Stimulated activated CD4-positive, alpha-beta T cell treated with anti-CD3 and anti-CD28 coated beads, TNF-alpha, amount 100 ng/mL, for 48 hours (primary cell): ENCODE results near the gene YIPF1.

Experiments used
- DNase-seq, 3 donors: peaks; one replicate each; pipeline ENCODE4 v3.0.0-alpha.2; 2020; ENCODE audit warnings: low read depth in 3 of 3

Gene YIPF1

GRCh38 chr1:53889304-53890298 lies at the start of gene YIPF1:
YIPF1 (minus strand) TSS chr1:53889797; CDS start chr1:53888937, 860 bp downstream.
- DNase-seq, result peak; percentile 69 to 77 (median 75)

DNA sequence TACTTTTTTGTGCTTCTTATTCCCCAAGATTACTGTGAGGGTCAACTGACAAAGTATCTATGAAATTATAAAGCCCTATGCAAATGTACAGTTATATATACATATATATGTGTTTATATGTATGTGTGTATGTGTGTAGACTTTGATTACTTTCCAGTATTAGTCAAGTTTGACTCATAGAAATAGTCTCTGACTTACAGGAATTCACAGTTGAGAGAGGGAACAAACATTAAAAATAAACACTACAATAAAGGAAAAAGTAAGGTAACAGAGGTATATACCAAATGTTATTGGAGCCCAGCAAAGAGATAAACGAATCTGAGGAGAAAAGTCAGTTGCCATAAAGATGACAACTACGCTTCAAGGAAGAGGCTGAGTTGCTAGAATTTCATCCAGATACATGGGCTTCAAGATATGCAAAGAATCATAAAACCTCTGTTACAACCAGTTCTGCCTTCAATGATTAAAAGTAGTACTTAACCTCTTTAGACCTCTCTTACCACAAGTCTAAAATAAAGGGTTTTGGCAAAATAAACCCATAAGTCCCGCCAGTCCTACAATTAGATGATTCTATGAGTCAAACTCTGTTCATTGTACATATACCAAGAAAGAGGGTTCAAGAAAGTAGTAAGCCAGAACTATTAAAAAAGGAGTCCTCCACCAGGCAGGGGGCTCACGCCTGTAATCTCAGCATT lies 48.7 kb upstream of the YIPF1 start:
- DNase-seq, result no peak

DNA sequence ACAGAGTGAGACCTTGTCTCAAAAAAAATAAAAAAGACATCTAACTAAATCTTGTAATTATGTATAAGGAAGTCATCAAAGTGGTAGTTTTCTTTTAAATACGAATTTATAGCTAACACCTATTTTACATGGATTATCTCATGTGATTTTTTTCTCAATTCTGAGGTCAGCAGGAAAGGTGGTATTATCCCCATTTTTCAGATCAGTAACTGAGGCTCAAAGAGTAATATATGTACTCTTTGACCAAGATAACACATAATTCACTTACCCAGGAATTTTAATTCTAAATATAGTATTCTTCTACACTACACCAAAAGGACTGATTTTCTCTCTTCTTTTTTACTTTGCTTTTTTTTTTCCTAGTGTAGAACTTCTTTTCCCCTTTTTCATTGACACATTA lies 46.8 kb upstream of the YIPF1 start:
- DNase-seq, result no peak

- no peak for DNase-seq
Measured at GRCh38 chr1:53934170-53934765, 44.7 kb upstream of the YIPF1 start.

- DNase-seq, result no peak
Measured at GRCh38 chr1:53931523-53931922, 41.9 kb upstream of the YIPF1 start.

DNA sequence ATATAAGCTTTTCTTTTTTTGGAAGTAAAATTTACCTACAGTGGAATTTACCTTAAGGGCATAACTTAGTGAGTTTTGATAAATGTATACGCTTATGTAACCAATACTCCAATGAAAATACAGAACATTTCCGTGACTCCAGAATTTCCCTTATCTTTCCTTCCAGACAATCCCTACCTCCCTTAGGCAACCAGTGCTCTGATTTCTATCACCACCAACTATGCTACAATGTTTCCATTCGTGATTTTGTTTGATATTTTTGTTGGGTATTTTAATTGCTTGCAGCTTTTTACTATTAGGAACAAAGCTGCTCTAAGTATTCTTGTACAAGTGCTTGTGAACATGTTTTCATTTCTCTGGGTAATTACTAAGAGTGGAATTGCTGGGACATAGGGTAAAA lies 41.3 kb upstream of the YIPF1 start:
- no peak for DNase-seq

DNA sequence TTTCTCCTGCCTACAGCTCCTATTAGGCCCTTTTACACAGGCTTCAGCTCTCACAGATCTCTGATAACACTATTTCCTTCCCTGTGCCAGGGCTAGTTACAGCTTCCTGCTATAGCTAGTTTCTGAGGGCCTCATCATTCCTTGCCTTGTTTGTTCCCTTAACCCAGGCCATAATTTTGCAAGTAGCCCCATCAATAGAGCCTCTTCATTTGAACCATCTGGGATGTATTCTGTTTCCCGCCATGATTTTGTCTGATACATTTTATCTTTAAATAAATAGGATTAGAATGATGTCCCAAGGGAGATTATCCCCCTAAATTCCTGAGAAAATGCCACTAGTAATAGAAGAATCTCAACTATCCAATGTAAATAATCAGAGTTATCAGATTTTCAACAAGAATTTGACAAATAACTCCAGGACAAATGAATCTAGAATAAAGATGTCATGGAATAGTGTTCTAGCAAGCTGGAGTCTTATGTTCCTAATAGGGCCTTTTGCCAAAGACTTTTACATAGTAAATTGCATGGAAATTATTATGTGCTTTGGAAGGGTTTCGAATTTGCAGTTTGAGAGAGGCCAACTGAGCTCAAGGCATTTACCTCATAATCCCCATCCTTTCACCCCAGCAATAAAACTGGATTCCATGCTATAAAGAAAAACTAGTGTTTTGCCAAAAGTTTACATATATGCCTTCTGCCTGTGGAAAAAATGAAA lies 39.8 kb upstream of the YIPF1 start:
- DNase-seq, result no peak

- DNase-seq, result no peak
Measured at GRCh38 chr1:53927376-53927881, 37.8 kb upstream of the YIPF1 start.

DNA sequence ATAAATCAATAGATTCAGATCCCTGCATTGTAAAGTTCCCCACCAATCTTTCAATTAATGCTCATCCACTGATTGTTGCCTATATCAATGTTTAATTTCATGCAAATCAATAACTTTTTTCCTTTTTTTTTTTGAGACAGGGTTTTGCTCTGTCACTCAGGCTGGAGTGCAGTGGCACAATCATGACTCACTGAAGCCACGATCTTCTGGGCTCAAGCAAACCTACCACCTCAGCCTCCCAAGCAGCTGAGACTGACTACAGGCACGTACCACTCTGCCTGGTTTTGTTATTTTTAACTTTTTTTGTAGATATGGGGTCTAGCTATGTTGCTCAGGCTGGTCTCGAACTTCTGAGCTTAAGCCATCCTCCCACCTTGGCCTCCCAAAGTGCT lies 30.1 kb upstream of the YIPF1 start:
- peak in 2 of 3 donors; percentile 11 to 16 for DNase-seq

GRCh38 chr1:53918343-53918742 lies 28.7 kb upstream of the YIPF1 start:
- no peak for DNase-seq

GRCh38 chr1:53913352-53914033 lies 23.9 kb upstream of the YIPF1 start:
- DNase-seq, result no peak

GRCh38 chr1:53911442-53911841 lies 21.8 kb upstream of the YIPF1 start:
- no peak for DNase-seq

- no peak for DNase-seq
Measured at GRCh38 chr1:53909946-53910345, 20.3 kb upstream of the YIPF1 start.

DNA sequence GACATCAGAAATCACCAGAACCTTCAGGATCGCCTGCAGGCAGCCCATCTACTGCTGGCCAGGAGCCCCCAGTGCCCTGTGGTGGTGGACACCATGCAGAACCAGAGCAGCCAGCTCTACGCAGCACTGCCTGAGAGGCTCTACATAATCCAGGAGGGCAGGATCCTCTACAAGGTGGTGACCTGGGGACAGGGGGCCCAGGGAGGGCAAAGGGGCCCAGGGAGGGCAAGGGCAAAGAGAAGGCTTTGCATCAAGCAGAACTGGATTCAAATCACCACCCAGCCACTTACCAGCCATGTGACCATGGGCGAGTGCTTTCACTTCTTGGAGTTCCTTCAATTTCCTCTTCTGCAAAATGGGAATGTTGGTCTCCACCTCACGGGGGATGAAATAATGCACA lies 16.5 kb upstream of the YIPF1 start:
- DNase-seq, result no peak

DNA sequence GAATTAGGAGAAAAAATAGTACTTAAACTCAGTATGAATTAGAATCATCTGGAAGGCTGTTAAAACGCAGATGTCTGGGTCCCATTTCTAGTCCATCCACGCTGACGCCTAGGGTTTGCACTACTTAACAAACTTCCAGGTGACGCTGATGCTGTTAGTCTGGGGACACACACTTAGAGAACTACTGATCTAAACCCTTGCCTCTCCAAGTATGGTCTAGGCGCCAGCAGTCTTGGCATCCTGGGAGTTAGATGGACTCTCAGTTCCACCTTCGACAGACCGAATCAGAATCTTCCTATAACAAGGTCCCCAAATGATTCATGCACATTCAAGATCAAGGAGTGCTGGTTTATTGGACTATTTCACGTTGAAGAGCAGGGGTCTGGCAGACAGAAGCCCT lies 15.9 kb upstream of the YIPF1 start:
- no peak for DNase-seq

GRCh38 chr1:53902235-53903138 lies 12.9 kb upstream of the YIPF1 start:
- no peak for DNase-seq

GRCh38 chr1:53899708-53900107 lies 10.1 kb upstream of the YIPF1 start:
- no peak for DNase-seq

GRCh38 chr1:53899206-53899628 lies 9.6 kb upstream of the YIPF1 start:
- DNase-seq, result no peak

GRCh38 chr1:53896635-53897229 lies 7.1 kb upstream of the YIPF1 start:
- no peak for DNase-seq

DNA sequence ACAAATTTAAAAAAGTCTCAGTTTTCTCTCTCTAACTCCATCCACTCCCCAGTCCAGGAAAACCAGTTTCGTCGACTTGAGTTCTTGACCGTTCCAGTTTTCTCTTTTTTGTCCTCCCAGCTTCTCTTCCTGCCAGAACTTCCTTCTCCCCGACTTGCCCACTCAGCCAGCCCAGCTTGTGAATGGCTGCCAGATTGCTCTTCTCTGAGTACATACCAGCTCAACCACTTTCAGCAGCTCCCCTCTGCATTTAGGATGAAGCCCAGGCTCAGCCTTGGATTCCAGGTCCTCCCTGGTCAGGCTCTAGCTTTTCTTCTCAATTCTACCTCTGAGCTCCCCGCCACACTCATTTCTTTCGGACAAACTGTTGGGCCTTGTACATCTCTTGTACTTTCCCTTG lies 5.8 kb upstream of the YIPF1 start:
- no peak for DNase-seq
